Stimulated activated naive CD8-positive, alpha-beta T cell treated with anti-CD3 and anti-CD28 coated beads, Interleukin-15, Interleukin-2, amounts not matched to agents 100 U/mL and 50 U/mL, for 24 hours (primary cell): ENCODE measurements around the gene TPGS2.
"Not testable (repeated sequence)": the region's sequence is repeated elsewhere in the genome, so short reads cannot be mapped to it uniquely, and the experiment has no call there.

Experiments
- ATAC-seq: fragments of 150-1000 bp; cut with Tn5 transposase; one replicate; pipeline ENCODE4 v1.10.0; 2021
- DNase-seq: peaks from one replicate; pipeline ENCODE4 v3.0.0; 2021

The TPGS2 gene, protein sequence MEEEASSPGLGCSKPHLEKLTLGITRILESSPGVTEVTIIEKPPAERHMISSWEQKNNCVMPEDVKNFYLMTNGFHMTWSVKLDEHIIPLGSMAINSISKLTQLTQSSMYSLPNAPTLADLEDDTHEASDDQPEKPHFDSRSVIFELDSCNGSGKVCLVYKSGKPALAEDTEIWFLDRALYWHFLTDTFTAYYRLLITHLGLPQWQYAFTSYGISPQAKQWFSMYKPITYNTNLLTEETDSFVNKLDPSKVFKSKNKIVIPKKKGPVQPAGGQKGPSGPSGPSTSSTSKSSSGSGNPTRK

DNA sequence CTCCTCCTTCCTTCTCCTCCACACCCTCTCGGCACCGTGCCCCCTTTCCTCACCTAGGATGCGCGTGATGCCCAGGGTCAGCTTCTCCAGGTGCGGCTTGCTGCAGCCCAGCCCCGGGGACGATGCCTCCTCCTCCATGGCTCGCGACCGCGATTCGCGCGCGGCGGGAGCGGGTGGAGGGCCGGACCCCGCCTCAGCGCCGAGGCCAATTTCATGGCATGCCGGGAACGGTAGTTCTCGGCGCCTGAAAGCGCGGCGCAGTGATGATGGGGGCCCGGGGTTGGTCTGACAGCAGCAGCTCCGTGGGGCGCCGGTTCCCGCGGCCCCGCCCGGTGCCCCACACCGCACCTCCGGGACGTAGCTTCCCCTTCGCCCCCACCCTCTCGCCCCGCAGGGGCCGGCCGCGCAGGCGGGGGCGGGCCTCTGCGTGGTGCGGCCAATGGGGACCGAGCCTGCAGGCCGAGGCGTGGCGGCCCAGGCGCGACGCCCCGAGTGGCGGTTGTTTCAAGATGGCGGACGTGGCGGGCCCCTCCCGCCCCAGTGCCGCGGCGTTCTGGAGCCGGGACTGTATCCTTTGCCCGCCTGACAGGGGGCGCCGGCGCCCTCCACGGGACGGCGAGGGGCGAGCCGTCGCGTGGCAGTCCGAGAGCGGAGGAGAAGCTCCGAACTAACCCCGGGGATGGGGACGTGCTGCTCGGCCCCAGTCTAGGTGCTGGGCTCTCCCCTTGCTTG lies at the start of gene TPGS2, which contains the start of gene KIAA1328:
TPGS2 (minus strand) TSS at position 373 of the 732 bp plus-strand sequence; CDS start at position 138, 235 bp downstream.
KIAA1328 (plus strand) TSS at position 498 of the 732 bp plus-strand sequence; CDS start at position 510, 12 bp downstream.
- peak; percentile 87 for DNase-seq
- peak; percentile 94 for ATAC-seq

DNA sequence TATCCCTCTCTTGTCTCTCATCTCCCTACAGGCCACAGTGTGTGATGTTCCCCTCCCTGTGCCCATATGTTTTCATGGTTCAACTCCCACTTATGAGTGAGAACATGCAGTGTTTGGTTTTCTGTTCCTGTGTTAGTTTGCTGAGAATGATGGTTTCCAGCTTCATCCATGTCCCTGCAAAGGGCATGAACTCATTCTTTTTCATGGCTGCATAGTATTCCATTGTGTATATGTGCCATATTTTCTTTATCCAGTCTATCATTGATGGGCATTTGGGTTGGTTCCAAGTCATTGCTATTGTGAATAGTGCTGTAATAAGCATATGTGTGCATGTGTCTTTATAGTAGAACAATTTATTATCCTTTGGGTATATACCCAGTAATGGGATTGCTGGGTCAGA lies 45.0 kb upstream of the TPGS2 start:
- not testable (repeated sequence) for ATAC-seq, DNase-seq

DNA sequence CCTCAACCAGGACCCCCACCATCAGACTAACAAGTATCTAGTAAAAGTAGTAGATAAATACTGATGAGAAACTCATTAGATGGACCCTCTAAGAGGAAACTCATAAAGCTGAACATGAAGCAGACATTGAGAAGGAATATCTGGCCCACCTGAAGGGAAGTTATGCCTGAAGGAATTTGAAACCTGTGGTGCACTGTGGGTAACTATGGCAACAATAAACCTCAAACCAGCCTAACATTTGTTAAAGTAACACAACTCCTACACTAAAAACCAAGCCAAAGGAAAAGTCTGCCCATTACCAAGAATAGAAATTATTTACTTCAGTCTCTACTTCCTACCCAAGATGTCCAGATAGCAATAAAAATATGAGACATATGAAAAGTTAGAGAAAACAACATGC lies 43.5 kb upstream of the TPGS2 start:
- no peak for ATAC-seq
- DNase-seq, result no peak

DNA sequence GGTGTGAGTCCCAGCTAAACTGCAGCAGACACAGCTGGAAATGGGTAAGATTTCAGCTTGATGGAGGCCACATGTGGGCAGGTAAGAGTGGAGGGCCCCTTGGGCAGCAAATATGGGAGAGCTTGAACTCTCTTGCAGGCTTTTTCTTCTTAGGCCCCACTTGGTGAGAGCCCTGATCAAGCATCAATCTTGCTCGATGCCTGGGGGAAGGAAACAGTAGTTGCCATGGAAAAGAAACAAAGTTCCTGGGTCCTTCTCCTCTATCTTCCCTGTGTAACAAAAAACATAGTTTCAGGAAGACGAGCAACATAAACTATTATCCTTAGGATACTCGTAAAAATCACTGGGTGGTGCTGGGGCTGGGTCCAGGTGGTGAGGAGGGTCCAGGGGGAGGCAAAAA lies 43.0 kb upstream of the TPGS2 start:
- DNase-seq, result no peak
- ATAC-seq, result no peak

DNA sequence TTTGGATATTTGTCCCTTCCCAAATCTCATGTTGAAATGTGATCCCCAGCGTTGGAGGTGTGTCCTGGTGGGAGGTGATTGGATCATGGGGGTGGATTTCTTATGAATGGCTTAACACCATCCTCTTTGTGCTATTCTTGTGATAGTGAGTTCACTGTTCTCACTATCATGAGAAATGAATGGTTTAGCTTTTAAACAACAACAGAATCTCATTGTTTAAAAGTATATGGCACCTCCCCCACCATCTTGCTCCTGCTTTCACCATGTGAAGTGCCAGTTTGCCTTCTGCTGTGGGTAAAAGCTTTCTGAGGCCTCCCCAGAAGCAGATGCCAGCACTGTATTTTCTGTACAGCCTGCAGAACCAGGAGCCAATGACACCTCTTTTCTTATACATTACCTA lies 38.3 kb upstream of the TPGS2 start:
- ATAC-seq (no peak), DNase-seq (no peak)

DNA sequence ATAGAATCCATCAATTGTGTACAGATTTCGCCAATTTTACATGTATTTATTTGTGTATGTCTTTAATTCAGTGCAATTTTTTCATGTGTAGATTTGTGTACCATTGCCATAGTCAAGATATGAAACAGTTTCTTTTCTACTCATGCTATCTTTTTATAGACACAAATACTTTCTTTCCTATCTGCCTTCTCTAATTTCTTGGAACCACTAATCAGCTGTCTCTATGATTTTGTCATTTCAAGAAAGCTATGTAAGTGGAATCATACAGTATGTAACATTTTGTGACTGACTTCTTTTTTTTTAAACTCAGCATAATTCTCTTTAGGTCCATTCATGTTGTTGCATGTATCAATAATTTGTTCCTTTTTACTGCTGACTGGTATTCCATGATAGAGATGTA lies 33.4 kb upstream of the TPGS2 start:
- ATAC-seq (no peak), DNase-seq (no peak)

DNA sequence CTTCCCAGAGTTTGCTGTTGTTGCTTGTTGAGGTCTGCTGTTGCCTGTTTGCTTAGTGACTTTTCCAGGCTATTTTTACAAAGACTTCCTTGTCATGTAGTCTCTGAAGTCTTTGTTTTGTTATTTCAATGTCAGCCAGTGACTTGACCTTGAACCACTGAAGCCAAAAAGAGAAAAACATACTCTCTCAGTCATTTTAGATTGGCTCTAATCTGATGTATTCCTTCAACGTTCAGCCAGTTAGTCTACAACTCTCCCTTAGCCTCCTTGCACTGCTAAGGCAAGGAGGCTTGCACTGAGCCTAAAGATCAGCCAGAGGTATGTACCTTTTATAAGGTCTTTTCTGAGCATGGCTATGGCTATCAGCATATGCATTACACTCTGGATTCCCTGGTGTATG lies 28.0 kb upstream of the TPGS2 start:
- DNase-seq (no peak), ATAC-seq (no peak)

DNA sequence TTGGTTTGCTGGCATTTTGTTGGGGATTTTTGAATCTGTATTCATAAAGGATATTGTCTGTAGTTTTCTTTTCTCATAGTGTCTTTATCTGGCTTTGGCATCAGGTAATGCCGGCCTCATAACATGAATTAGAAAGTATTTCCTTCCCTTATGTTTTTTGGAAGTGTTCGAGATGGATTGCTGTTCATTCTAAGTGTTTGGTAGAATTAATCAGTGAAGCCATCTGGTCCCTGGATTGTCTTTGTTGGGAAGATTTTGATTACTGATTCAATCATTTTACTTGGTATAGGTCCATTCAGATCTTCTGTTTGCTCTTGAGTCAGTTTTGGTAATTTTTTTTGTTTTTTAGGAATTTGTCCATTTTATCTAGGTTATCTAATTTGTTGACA lies 22.4 kb upstream of the TPGS2 start:
- ATAC-seq, result no peak
- no peak for DNase-seq

DNA sequence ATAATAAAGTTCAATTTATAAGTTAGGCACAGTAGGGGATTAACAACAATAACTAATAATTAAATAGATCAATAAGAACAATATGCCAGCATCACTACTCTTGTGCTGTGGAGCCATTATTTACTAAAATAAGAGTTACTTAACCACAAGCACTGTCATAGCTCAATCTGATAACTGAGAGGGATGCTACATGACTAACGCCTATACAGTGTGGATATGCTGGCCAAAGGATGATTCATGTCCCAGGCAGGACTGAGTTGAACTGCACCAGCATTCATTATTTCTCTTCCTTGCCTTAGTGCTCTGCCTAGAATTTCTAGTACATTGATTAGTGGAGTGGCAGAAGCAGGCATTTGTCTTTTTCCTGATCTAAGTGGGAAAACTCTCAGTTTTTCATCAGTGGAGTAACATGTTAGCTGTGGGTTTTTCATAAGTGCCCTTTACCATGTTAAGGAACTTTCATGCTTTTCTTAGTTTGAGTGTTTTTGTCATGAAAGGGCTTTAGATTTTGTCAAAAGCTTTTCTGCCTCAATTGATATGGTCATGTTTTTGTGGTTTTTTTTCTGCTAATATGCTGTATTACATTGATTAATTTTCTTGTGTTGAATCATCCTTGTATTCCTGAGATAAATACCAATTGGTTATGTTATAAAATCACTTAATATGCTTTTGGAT lies 21.9 kb upstream of the TPGS2 start:
- ATAC-seq (peak; percentile 88), DNase-seq (no peak)

DNA sequence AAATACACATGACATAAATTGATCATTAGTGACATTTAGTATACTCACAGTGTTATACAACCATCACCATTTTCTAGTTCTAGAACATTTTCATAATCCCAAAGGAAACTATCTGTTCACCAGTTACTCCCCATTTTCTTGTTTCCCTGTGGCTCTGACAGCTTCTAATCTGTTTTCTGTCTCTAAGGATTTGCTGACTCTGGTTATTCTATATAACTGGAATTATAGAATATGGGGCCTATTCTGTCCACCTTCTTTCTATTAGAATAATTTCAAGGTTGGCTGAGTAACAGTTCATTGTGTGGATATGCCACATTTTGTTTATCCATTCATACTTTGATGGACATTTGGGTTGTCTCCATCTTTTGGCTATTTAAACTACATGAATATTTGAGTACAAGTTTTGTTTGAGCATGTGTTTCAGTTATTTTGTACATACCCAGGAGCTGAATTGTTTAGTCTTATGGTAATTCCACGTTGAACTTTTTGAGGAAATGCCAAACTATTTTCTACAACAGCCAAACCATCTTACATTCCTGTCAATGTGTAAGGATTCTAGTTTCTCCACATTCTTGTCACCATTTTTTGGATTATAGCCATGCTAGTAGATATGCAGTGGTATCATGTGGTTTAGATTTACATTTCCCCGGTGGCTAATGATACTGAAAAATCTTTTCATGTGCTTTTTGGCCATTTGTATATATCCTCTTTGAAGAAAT lies 20.6 kb upstream of the TPGS2 start:
- DNase-seq (no peak), ATAC-seq (no peak)

DNA sequence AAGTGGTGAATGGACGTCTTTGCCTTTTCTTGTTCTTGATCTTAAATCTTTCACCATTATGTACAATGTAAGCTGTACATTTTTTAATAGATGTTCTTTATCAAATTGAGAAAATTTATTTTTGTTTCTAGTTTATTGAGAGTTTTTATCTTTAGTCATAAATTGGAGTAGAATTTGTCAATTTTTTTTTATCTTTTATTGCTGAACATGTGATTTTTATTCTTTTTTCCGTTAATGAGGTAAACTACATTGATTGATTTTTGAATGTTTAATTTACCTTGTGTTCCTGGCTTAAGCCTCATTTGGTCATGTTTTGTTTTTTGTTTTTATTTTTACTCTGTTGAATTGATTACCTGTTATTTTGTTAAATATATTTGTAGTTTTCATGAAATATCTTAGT lies 19.8 kb upstream of the TPGS2 start:
- ATAC-seq (no peak), DNase-seq (no peak)

DNA sequence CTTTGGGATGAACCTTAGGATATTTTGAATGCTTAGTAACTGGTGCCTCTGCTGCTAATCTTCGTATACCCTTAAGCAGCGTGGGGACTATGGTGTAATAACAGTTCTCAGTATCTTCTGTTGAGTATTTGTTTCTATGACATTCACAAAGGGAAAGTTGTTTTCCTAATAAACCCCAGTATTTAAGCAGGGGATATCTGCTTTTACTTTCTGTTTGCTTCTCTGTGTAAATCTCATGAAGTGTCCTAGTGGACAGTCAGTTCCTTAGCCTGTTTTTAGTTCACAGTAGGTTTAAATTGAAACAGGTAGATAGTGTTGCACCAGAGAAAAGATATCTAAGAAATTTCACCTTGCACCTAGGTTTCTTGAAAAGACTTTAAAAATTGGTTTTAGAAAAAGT lies 15.0 kb upstream of the TPGS2 start:
- ATAC-seq (no peak), DNase-seq (no peak)

DNA sequence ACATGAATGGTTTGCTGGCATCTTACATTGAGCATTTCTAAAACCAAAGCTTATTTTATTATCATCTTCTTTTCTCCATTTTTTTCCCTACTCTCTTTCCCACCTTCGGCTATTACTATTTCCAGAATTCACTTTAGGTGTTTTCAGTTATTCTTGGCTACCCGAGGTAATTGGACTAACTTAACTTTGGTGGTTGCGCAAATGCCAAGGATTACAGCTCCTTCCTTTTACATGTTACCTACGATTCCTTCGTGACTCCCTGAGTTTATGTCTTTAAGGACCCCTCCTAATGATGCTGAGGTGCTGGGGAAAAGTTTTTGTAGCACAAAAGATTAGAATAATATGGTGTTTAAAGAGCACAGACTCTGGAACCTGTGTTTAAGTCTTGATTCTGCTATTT lies 14.4 kb upstream of the TPGS2 start:
- DNase-seq, result no peak
- ATAC-seq, result no peak

DNA sequence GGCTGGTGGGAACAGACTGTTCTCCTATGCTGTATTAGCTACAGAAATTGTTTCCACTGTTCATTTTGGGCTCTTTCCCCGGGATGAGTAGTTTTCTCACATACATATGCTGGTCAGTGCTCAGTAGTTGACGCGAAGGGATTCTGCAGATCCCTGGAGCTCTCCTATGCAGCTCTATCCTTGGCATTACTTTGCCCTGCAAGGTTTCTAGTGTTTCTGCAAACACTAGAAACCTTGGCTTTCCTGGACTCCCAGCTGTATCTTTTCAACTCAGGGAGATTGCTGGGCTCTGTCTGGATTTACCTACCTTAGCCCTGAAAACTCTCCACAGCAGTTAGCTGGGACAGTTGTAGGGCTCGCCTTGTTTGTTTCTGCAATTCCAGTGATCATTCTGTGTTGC lies 11.0 kb upstream of the TPGS2 start:
- DNase-seq (no peak), ATAC-seq (no peak)

DNA sequence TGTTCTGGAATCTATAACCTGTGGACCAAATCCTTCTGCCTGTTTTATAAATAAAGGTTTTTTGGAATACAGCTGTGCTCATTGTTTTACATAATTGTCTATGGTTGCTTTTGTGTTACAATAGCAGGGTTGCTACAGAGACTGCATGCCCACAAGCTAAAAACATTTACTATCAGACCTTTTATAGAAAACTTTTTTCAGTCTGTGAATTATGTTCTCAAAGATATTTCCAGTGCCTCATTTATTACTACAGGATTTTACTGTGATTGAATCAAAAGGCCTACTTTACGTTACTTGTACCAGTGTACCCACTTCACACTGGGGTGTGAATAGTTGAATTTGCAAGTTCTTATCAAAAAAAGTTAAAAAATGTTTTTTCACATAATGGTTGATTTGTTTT lies 7.1 kb upstream of the TPGS2 start:
- ATAC-seq, result no peak
- DNase-seq, result no peak

DNA sequence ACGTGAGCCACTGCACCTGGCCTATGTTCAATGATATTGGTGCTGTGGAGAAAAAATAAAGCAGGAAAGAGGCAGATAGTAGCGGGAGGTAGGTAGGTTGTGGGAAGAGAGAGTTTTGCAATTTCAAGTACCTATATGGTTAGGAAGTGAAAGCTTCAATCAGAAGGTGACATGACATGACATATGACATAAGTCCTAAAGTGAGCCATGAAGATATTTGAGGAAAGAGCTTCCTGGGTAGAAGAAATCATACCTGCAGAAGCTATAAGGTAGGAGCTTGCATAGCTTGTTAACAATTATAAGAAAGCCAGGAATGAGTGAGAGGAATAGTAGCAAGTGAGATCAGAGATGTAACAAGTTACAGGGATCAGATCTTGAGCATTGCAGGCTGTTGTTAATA lies 4.3 kb upstream of the TPGS2 start:
- ATAC-seq, result no peak
- DNase-seq, result no peak

DNA sequence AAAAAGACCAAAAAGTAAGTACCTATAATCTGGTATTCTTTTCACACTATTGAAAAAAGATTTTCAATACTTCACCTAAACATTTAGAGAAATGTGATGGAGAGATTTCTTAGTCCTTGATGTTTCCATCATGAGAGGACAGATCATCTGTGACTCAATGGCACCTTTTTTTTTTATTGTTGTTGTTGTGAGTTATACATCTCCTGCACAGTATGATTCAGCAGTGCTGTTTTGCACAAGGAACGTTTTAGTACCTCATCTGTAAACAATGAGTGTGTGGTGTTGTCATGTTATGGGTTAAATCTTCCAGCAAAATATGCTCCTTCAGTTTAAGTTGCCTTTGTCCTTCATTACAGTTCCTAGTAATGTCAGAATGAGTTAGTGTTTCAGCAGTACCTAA lies 2.3 kb upstream of the TPGS2 start:
- ATAC-seq, result no peak
- no peak for DNase-seq

DNA sequence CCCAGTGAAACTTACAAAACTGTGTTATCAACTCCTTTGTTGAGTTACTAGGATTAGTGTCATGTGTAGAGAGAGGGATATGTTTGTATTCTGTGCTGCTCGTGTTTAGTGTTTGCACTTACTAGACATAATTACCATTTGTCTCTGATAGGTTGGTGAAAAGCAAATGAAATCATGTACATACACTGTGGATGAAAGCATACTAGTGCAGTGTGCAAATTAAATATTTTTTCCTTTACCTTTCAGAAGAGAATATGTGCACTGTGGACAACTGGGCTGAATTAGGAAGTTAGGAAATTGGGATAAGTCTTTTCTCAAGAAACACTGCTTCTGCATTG lies 1.3 kb upstream of the TPGS2 start:
- no peak for DNase-seq
- ATAC-seq, result no peak

DNA sequence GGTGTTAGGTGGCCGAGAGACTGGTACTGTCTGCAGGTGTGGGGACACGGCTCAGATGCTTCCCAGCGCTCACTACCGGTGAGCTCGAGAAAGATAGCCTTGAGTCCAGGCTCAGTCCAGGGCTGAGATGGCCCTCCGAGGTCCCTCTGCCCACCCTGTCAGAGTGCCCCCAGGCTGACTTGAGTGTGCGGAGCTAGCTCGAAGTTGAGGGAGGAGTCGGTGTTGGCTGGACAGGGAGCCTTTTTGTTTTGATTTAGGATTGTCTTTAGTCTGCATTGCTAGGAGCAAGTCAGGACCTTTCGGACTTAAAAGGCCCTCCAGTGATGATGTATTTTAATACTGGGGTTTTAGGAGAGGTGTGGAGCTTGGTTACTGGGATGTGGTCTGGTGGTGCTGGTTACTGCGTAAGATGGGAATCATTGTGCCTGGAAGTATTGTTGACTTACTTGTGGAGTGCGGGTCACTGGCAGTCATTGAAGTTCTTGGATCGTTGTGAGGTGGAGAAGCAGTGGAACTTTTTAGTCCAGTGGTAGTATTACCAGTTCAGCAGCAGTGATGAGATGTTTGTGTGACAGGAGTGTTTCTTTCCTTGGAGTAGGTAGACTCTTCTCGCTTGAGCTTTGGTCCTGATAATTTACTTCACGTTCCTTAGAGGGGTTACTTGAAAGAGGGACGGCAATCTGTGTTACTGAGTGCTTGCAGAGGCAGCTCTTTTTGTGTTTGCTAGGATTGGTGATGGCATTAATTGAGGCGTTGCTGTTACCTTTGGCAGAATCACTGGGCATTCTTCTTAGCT lies 758 bp upstream of the TPGS2 start:
- no peak for ATAC-seq
- no peak for DNase-seq

DNA sequence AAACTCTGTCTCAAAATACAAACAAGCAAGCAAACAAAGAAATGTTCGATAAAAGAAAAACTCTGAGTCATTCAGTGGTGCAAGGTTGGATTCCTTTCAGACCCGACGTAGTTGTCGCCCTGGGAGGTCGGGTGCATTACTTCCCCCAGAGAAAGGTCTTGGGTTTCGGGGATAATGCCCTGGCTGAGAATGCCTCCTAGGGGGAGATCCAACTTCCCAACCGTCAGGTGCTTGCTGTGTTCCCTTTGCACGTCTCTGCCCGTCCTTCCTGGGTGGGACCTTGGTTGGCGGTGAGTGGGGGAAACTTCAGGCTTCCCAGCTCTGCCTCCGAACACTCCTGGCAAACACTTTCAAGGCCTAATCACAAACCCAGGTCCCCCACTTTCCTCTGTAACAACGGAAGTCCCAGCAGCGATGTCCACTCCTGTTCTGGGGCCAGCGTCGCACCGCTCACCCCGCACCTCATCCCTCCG lies 609 bp downstream of the TPGS2 start:
- DNase-seq, result peak; percentile 34
- no peak for ATAC-seq

DNA sequence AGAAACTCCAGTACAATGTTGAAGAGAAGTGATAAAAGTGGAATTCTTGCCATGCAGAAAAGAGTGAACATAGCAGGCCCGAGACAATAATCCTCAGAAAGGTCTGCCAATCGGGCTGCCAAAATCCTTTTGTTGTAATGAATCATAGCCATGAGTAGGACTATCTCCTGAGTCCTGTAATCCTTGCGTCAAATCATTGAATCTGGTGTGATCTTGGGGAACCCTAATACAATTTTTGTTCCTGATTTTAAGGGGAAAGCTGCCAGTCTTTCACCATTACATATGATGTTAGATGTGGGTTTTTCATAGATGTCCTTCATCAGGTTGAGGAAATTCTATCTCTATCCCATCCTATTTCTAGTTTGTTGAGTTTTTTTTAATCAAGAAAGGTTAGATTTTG lies 2.2 kb downstream of the TPGS2 start:
- DNase-seq (no peak), ATAC-seq (no peak)

DNA sequence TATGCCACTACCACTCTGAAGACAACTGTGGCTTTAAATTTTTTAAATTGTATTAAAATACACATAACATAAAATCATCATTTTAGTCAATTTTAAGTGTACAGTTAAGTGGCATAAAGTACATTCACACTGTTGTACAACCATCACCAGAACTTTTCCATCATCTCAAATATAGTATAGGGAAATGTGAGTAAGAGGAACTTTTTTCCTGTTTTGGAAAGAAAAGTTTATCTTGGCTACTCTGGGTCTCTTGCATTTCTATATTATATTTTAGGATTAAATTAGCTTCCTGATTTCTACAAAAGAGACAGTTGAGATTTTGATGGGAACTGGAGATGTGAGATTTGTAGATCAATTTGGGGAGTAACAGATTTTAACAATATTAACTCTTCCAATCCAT lies 3.3 kb downstream of the TPGS2 start:
- DNase-seq, result no peak
- no peak for ATAC-seq
